NOMO-1 (cell line): Measurements from ENCODE around the gene IL4I1.

Source experiments
- DNase-seq, 2 experiments: peaks; one replicate each; lab custom pipeline; 2025; ENCODE audit not compliant: unreplicated experiment in 2 of 2; lab: John Stamatoyannopoulos, UW

IL4I1 gene

GRCh38 chr19:49880162-49880869 lies 16.4 kb downstream of the IL4I1 start:
- DNase-seq = no peak

- DNase-seq = peak; percentile 24 to 32
Observed at GRCh38 chr19:49879243-49879963, 17.3 kb downstream of the IL4I1 start.

- DNase-seq = no peak
Observed at GRCh38 chr19:49878744-49879070, 18.0 kb downstream of the IL4I1 start.

GRCh38 chr19:49877879-49878743 lies 18.6 kb downstream of the IL4I1 start:
- DNase-seq = peak; percentile 93 to 95

GRCh38 chr19:49877020-49877878 lies 19.4 kb downstream of the IL4I1 start, which contains the start of the genes AKT1S1 and TBC1D17:
Gene AKT1S1 (minus strand): TSS chr19:49877355. CDS start chr19:49873295, 4,060 bp downstream.
Gene TBC1D17 (plus strand): TSS chr19:49877702. CDS start chr19:49877724, 22 bp downstream.
- DNase-seq = peak; percentile 99

- peak; percentile 97 to 98 for DNase-seq
Observed at GRCh38 chr19:49876422-49877019, 20.2 kb downstream of the IL4I1 start.

GRCh38 chr19:49875857-49876421 lies 20.7 kb downstream of the IL4I1 start:
- peak in 1 of 2 experiments; percentile 19 for DNase-seq

GRCh38 chr19:49875177-49875576 lies 21.5 kb downstream of the IL4I1 start:
- DNase-seq = no peak

- no peak for DNase-seq
Observed at GRCh38 chr19:49874503-49875157, 22.1 kb downstream of the IL4I1 start.

- no peak for DNase-seq
Observed at GRCh38 chr19:49873834-49874233, 22.9 kb downstream of the IL4I1 start.

GRCh38 chr19:49873129-49873521 lies 23.6 kb downstream of the IL4I1 start:
- DNase-seq = no peak

GRCh38 chr19:49872245-49873128 lies 24.2 kb downstream of the IL4I1 start:
- DNase-seq = no peak

GRCh38 chr19:49871349-49871985 lies 25.2 kb downstream of the IL4I1 start:
- no peak for DNase-seq

- no peak for DNase-seq
Observed at GRCh38 chr19:49870309-49870901, 26.3 kb downstream of the IL4I1 start.

GRCh38 chr19:49869484-49870308 lies 27.0 kb downstream of the IL4I1 start:
- peak; percentile 98 to 99 for DNase-seq

- DNase-seq = no peak
Observed at GRCh38 chr19:49869009-49869483, 27.6 kb downstream of the IL4I1 start.
